GM19239 (cell line): ENCODE data around the gene LRCOL1.
"Not testable (repeated sequence)": the region's sequence is repeated elsewhere in the genome, so short reads cannot be mapped to it uniquely, and the experiment has no call there.

Experiments
- DNase-seq: peaks from one replicate; pipeline ENCODE4 v3.0.0; 2011; ENCODE audit warnings: low spot score; ENCODE audit not compliant: insufficient read length
- FAIRE-seq: peaks from 2 replicates; lab custom pipeline; 2011; peaks lifted over from hg19 to GRCh38; lab: Jason Lieb, UNC

LRCOL1 gene

GRCh38 chr12:132603240-132604150 lies 6.9 kb downstream of the LRCOL1 start:
- FAIRE-seq (no peak), DNase-seq (no peak)

- DNase-seq (no peak), FAIRE-seq (no peak)
Observed at GRCh38 chr12:132602572-132603239, 7.7 kb downstream of the LRCOL1 start.

GRCh38 chr12:132601171-132601883 lies 9.1 kb downstream of the LRCOL1 start:
- FAIRE-seq: no peak
- no peak for DNase-seq

- peak; percentile 21 for FAIRE-seq
- DNase-seq: peak; percentile 65
Observed at GRCh38 chr12:132600048-132601032, 10.0 kb downstream of the LRCOL1 start.

- DNase-seq, FAIRE-seq: not testable (repeated sequence)
Observed at GRCh38 chr12:132599502-132599901, 10.9 kb downstream of the LRCOL1 start.

- DNase-seq (no peak), FAIRE-seq (peak; percentile 21)
Observed at GRCh38 chr12:132597333-132598316, 12.8 kb downstream of the LRCOL1 start.

GRCh38 chr12:132596016-132596415 lies 14.4 kb downstream of the LRCOL1 start:
- DNase-seq: no peak
- no peak for FAIRE-seq

GRCh38 chr12:132595183-132595582 lies 15.2 kb downstream of the LRCOL1 start:
- no peak for DNase-seq
- no peak for FAIRE-seq

GRCh38 chr12:132593938-132594358 lies 16.4 kb downstream of the LRCOL1 start:
- FAIRE-seq (no peak), DNase-seq (peak; percentile 62)

- FAIRE-seq: no peak
- no peak for DNase-seq
Observed at GRCh38 chr12:132593521-132593920, 16.9 kb downstream of the LRCOL1 start.

GRCh38 chr12:132593071-132593470 lies 17.3 kb downstream of the LRCOL1 start:
- FAIRE-seq: no peak
- DNase-seq: no peak

- DNase-seq (no peak), FAIRE-seq (no peak)
Observed at GRCh38 chr12:132592282-132592970, 18.0 kb downstream of the LRCOL1 start.

- DNase-seq (no peak), FAIRE-seq (no peak)
Observed at GRCh38 chr12:132591107-132591935, 19.1 kb downstream of the LRCOL1 start.

GRCh38 chr12:132588821-132589669 lies 21.3 kb downstream of the LRCOL1 start:
- no peak for DNase-seq
- no peak for FAIRE-seq

- no peak for DNase-seq
- no peak for FAIRE-seq
Observed at GRCh38 chr12:132588319-132588718, 22.1 kb downstream of the LRCOL1 start.

- FAIRE-seq (no peak), DNase-seq (no peak)
Observed at GRCh38 chr12:132587781-132588180, 22.6 kb downstream of the LRCOL1 start.
